Prostate gland (tissue), 2 donors: Measurements from ENCODE around the gene S1PR1. TPM values are rescaled to one million over a fixed set of nuclear protein-coding genes. Genes with fewer than 3 reads are reported as not detected.

ENCODE experiments used
- DNase-seq: peaks from one replicate; pipeline ENCODE4 v3.0.0-alpha.2; 2019; ENCODE audit warnings: low spot score
- H3K27ac ChIP-seq, 2 donors: fragments of 200-600 bp; sonication (generic); 2 replicates each; pipeline ENCODE4 v1.5.1; 2017 to 2019
- H3K27me3 ChIP-seq: fragments of 200-600 bp; sonication (generic); replicated peaks from 2 replicates; pipeline ENCODE4 v1.5.1; 2019; ENCODE audit not compliant: insufficient read depth
- H3K36me3 ChIP-seq, 2 donors: fragments of 200-600 bp; sonication (generic); 1 replicate in 1 of 2; 2 replicates in 1 of 2; pipeline versions ENCODE4 v1.5.1 to v1.8.1; 2017 to 2019
- H3K4me1 ChIP-seq: fragments of 200-600 bp; sonication (generic); replicated peaks from 2 replicates; pipeline ENCODE4 v1.5.1; 2019
- H3K4me3 ChIP-seq, 2 donors: fragments of 200-600 bp; sonication (generic); 2 replicates each; pipeline ENCODE4 v1.5.1; 2017 to 2019
- H3K9me3 ChIP-seq: fragments of 200-600 bp; sonication (generic); 2 replicates; pipeline ENCODE4 v1.5.1; 2017
- POLR2A ChIP-seq: fragments of 450-650 bp; IDR thresholded peaks from one replicate; pipeline ENCODE4 v1.6.1; 2016; ENCODE audit warnings: antibody characterized with exemption, mild to moderate bottlenecking
- POLR2AphosphoS5 ChIP-seq: sonication (generic); formaldehyde crosslinking; IDR thresholded peaks from one replicate; pipeline ENCODE4 v1.6.1; 2017; ENCODE audit warnings: antibody characterized with exemption
- WGBS: methylation state at CpG from one replicate; pipeline ENCODE4 v1.1.5; 2018; 5-methylcytosine and 5-hydroxymethylcytosine counted together
- intact Hi-C: fragments of 100-400 bp; cut with DNase I; formaldehyde crosslinking; loops from one replicate; pipeline ENCODE4 v1.14.2; 2022
- total RNA-seq, 2 donors: library from RNA; depleted of rRNA; stranded (reverse); fragments of >200 nt; gene quantifications; one replicate each; pipeline ENCODE4 v1.1.0, GENCODE V29; 2016
- TF ChIP-seq, protein P1 (sequence below), 4 experiments: fragments of 200-600 bp in 2 of 4; fragments of 450-650 bp in 2 of 4; sonication (generic) in 2 of 4; IDR thresholded peaks; 1 replicate in 3 of 4; 2 replicates in 1 of 4; pipeline ENCODE4 v1.5.1; 2016 to 2019; ENCODE audit warnings: antibody characterized with exemption in 4 of 4, mild to moderate bottlenecking in 2 of 4, moderate library complexity in 2 of 4

The S1PR1 gene
- total RNA-seq, 2 donors from 2014 or later = 9.7 to 24.2 TPM

DNA sequence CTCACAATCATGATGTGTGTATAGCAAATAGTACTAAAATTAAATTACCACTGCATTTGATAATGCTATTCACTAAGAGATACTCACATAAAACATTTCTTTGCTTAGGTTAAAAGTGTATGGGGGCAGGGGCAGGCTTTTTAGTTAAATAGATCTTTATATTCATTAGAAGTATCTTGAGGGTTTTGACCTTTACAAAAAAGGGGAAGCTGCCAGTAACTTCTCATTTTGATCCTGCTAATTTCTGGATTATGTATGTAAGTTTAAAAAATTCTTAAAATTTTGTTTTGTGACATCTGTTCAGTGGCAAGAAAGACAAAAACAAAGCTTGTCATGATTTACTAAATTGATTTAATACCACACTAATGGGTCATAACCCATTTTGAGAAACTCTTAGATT, 45.8 kb upstream of the S1PR1 start:
- Histone ChIP-seq H3K9me3 (no peaks in the 10 kb centered on the region), H3K27ac (no peak overlapping the region), H3K27me3 (no peaks in the 10 kb centered on the region), H3K4me1 (no peaks in the 10 kb centered on the region), H3K4me3 (no peak overlapping the region), H3K36me3 (no peaks in the 10 kb centered on the region)
- TF ChIP-seq POLR2A = no peak
- no peak for TF ChIP-seq POLR2AphosphoS5
- TF ChIP-seq, protein P1, sequence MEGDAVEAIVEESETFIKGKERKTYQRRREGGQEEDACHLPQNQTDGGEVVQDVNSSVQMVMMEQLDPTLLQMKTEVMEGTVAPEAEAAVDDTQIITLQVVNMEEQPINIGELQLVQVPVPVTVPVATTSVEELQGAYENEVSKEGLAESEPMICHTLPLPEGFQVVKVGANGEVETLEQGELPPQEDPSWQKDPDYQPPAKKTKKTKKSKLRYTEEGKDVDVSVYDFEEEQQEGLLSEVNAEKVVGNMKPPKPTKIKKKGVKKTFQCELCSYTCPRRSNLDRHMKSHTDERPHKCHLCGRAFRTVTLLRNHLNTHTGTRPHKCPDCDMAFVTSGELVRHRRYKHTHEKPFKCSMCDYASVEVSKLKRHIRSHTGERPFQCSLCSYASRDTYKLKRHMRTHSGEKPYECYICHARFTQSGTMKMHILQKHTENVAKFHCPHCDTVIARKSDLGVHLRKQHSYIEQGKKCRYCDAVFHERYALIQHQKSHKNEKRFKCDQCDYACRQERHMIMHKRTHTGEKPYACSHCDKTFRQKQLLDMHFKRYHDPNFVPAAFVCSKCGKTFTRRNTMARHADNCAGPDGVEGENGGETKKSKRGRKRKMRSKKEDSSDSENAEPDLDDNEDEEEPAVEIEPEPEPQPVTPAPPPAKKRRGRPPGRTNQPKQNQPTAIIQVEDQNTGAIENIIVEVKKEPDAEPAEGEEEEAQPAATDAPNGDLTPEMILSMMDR (IDR thresholded peaks at IDR 0.05) = no peak
- DNase-seq = no peak
- intact Hi-C loops = no loop called here

DNA sequence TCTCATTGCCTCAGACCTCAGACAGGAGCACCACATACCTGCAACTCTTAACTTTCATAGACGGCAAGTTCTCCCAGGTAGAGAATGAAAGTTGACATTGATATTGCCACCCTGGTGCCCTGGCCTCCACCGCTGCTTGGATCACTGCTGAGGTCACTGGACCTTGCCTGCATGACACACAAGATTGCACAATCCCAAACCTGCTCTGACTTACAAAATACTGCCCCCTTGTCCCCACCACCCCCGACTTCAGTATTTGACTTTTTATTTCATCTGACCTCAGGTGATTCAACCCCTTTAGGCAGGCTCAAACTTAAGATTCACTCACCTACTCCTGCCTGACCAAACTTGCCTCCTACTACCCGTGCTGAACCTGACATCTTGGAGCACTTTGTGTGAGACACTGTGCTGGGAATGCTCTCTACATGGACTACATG, 43.1 kb upstream of the S1PR1 start:
- H3K27me3 ChIP-seq = no peaks in the 10 kb centered on the region
- TF ChIP-seq, protein P1 (IDR thresholded peaks at IDR 0.05) = no peak
- no peak for TF ChIP-seq POLR2A
- TF ChIP-seq POLR2AphosphoS5 = no peak
- H3K4me3 ChIP-seq = no peak overlapping the region
- intact Hi-C loops = no loop called here
- WGBS = 87% methylated on average over 4 of the region's 4 CpGs
- no peaks in the 10 kb centered on the region for H3K9me3 ChIP-seq
- H3K36me3 ChIP-seq = no peaks in the 10 kb centered on the region
- DNase-seq = no peak
- H3K27ac ChIP-seq = no peak overlapping the region
- H3K4me1 ChIP-seq = no peaks in the 10 kb centered on the region

DNA sequence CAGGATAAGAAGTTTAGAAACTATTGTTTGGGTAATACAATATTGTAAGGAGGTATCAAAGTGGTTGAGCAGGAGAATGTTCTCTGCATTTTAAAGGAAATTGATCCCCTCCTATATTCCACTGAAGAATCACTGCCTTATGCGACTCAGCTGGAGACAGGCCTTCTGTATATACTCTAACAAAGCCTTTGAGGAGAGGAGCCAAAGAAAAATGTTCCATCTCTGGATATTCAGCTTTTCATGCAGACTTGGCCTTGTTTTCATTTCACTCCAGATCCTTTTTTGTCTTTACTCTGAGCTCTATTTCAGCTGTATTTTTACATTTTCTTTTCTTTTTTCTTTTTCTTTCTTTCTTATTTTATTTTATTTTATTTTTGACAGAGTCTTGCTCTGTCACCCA, 42.1 kb upstream of the S1PR1 start:
- intact Hi-C loops = loop anchor here (5.0 kb wide), 1 partner anchor 43 kb away; the partner anchor contains the start of gene S1PR1
- no peak for DNase-seq
- TF ChIP-seq POLR2AphosphoS5 (no peak), POLR2A (no peak)
- TF ChIP-seq, protein P1 (IDR thresholded peaks at IDR 0.05) = no peak
- no peaks in the 10 kb centered on the region for H3K4me1 ChIP-seq
- WGBS = 82% methylated on average over 1 of the region's 1 CpG
- no peaks in the 10 kb centered on the region for H3K9me3 ChIP-seq
- no peak overlapping the region for H3K4me3 ChIP-seq
- H3K36me3 ChIP-seq = no peaks in the 10 kb centered on the region
- H3K27me3 ChIP-seq = no peaks in the 10 kb centered on the region
- no peak overlapping the region for H3K27ac ChIP-seq

DNA sequence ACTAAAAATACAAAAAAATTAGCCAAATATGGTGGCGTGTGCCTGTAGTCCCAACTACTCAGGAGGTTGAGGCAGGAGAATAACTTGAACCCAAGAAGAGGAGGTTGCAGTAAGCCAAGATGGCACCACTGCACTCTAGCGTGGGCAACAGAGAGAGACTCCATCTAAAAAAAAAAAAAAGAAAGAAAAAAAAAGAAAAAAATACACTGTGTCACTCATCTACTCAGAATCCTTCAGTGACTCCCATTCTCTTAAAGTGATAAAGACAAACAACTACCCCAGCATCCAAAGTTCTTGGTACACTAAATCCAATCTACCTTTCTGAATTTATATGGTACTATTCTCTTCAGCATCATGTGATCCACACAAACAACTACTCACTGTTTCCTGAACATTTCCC, 40.2 kb upstream of the S1PR1 start:
- Histone ChIP-seq H3K36me3 (no peaks in the 10 kb centered on the region), H3K27me3 (no peaks in the 10 kb centered on the region), H3K4me3 (no peak overlapping the region), H3K4me1 (no peaks in the 10 kb centered on the region), H3K27ac (no peak overlapping the region), H3K9me3 (no peaks in the 10 kb centered on the region)
- no peak for DNase-seq
- intact Hi-C loops = loop anchor here (5.0 kb wide), 1 partner anchor 41 kb away; the partner anchor contains the start of gene S1PR1
- WGBS = 100% methylated on average over 2 of the region's 2 CpGs
- TF ChIP-seq, protein P1 (IDR thresholded peaks at IDR 0.05) = no peak

DNA sequence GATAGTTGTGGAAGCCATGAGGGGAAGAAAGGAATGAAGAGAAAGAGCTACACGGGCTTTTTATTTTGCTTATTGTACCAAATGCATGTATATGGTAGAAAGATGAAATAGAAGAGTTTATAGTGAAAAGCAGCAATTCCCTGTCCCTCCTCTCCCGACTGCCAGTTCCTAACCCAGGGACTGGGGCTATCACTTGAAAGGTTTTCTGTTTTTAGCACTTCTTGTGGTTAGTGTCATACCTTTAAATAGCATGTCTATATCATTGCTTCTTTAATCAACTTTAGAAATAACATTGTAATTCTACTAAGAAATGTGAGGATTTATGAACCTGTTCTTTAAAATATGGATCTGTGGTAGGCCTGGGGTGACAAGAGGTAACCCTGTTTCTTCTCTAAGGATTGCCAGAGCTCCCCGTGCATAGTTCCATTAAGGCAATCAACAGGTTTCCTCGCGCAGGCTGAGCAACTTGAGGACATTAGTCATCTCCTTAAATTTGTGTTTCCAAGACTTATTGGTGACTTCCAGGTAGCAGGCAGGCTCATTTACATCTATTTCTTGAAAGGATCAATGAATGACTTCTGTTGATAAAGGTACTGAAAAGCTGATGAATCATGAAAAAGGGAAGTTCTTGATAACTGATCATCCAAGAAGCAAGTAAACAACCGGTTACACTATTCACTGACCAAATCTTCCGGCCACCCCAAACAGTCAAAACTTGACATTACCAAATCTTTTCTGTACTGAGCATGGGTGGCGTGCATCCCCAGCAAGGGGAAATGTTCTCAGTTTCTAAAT, 37.8 kb upstream of the S1PR1 start:
- no peak for DNase-seq
- Histone ChIP-seq H3K4me1 (no peaks in the 10 kb centered on the region), H3K9me3 (no peaks in the 10 kb centered on the region), H3K4me3 (no peak overlapping the region), H3K27ac (no peak overlapping the region), H3K36me3 (no peaks in the 10 kb centered on the region), H3K27me3 (no peaks in the 10 kb centered on the region)
- TF ChIP-seq, protein P1 (IDR thresholded peaks at IDR 0.05) = no peak
- TF ChIP-seq POLR2AphosphoS5 (no peak), POLR2A (no peak)
- WGBS = 89% methylated on average over 8 of the region's 8 CpGs
- intact Hi-C loops = loop anchor here (5.0 kb wide), 1 partner anchor 38 kb away; the partner anchor contains the start of gene S1PR1
